Measurements from ENCODE around the gene STH. TPM values are rescaled to one million over a fixed set of nuclear protein-coding genes. Genes with fewer than 3 reads are reported as not detected.

Gene STH
- total and polyA plus RNA-seq, 2 of the 4 experiments (the other 2 are of a cell fraction) = not detected

DNA sequence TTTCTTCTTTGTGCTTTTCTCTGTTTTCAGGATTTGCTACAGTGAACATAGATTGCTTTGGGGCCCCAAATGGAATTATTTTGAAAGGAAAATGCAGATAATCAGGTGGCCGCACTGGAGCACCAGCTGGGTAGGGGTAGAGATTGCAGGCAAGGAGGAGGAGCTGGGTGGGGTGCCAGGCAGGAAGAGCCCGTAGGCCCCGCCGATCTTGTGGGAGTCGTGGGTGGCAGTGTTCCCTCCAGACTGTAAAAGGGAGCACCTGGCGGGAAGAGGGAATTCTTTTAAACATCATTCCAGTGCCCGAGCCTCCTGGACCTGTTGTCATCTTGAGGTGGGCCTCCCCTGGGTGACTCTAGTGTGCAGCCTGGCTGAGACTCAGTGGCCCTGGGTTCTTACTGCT, 1.2 kb downstream of the STH start:
- H2BK15ac ChIP-seq (ENCODE audit: low read depth, low read length) = no peak overlapping the region
- H3K4me1 ChIP-seq (ENCODE audit: control insufficient read depth, insufficient read depth, low read length) = peaks cover 8% of the 10 kb centered on the region
- no peak overlapping the region for H2BK5ac ChIP-seq (ENCODE audit: low read depth, low read length, poor library complexity, severe bottlenecking)
- no peak overlapping the region for H2AK9ac ChIP-seq (replicated peaks; ENCODE audit: low read depth, low read length, poor library complexity)
- ATAC-seq (ENCODE audit: low read depth) = no peak
- H3K4ac ChIP-seq (ENCODE audit: low read depth, low read length) = no peak overlapping the region
- no peak overlapping the region for H3K4me3 ChIP-seq (ENCODE audit: insufficient read depth, low read depth, low read length)
- H2BK120ac ChIP-seq (ENCODE audit: low read depth, low read length) = no peak overlapping the region
- no peak overlapping the region for H3K27ac ChIP-seq (ENCODE audit: insufficient read depth, low read length)
- ChIA-PET CTCF (no interaction called here), POLR2A (ENCODE audit: unreplicated experiment) (no interaction called here)
- in situ Hi-C loops (cut with MboI; ENCODE audit: low sequenced_read_pairs) = no loop called here
- TF ChIP-seq MAFK (IDR thresholded peaks at IDR 0.05; ENCODE audit: low read depth, low read length) (no peak), NFE2L2 (IDR thresholded peaks at IDR 0.05; ENCODE audit: low read depth, low read length) (no peak)
- TF ChIP-seq, protein P1, sequence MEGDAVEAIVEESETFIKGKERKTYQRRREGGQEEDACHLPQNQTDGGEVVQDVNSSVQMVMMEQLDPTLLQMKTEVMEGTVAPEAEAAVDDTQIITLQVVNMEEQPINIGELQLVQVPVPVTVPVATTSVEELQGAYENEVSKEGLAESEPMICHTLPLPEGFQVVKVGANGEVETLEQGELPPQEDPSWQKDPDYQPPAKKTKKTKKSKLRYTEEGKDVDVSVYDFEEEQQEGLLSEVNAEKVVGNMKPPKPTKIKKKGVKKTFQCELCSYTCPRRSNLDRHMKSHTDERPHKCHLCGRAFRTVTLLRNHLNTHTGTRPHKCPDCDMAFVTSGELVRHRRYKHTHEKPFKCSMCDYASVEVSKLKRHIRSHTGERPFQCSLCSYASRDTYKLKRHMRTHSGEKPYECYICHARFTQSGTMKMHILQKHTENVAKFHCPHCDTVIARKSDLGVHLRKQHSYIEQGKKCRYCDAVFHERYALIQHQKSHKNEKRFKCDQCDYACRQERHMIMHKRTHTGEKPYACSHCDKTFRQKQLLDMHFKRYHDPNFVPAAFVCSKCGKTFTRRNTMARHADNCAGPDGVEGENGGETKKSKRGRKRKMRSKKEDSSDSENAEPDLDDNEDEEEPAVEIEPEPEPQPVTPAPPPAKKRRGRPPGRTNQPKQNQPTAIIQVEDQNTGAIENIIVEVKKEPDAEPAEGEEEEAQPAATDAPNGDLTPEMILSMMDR (conservative IDR thresholded peaks at IDR 0.05; ENCODE audit: low read depth, low read length) = no peak
- H2AFZ ChIP-seq (replicated peaks; ENCODE audit: low read length, poor library complexity) = no peak overlapping the region
- no peak overlapping the region for H3K23ac ChIP-seq (ENCODE audit: low read depth, low read length)
- no peak overlapping the region for H3K18ac ChIP-seq (ENCODE audit: low read depth, low read length)
- no peak overlapping the region for H2AK5ac ChIP-seq (ENCODE audit: low read depth, low read length)
- H3K36me3 ChIP-seq (ENCODE audit: control insufficient read depth, insufficient read depth, low read length) = no peaks in the 10 kb centered on the region
- H3K9me1 ChIP-seq (ENCODE audit: insufficient read depth, low read length) = no peaks in the 10 kb centered on the region
- no peak overlapping the region for H3K9ac ChIP-seq (ENCODE audit: low read depth, low read length)
- H4K8ac ChIP-seq (ENCODE audit: low read depth in 2 of 2, low read length in 2 of 2) = no peak overlapping the region
- no peaks in the 10 kb centered on the region for H3K9me3 ChIP-seq (ENCODE audit: control insufficient read depth, insufficient read depth, low read length)
- no peaks in the 10 kb centered on the region for H3K79me1 ChIP-seq (ENCODE audit: low read depth in 1 of 2, low read length in 2 of 2)
- no peak overlapping the region for H4K5ac ChIP-seq (ENCODE audit: low read depth, low read length)
- H3K4me2 ChIP-seq (ENCODE audit: low read depth, low read length) = no peak overlapping the region
- no peaks in the 10 kb centered on the region for H4K20me1 ChIP-seq (ENCODE audit: insufficient read depth, low read length)
- 73% methylated on average over 2 of the region's 7 CpGs; no CpG with 5 or more reads in 1 of the 2 experiments for WGBS, 2 experiments (ENCODE audit: extremely low coverage in 2 of 2, insufficient read length in 1 of 2)
- H3K56ac ChIP-seq (ENCODE audit: extremely low read depth, insufficient read depth, low read length) = no peak overlapping the region
- dilution Hi-C loops (cut with HindIII; ENCODE audit: low sequenced_read_pairs, unreplicated experiment) = no loop called here
- no peak overlapping the region for H4K91ac ChIP-seq (ENCODE audit: insufficient read depth, low read depth, low read length)
- peaks cover 12% of the 10 kb centered on the region; the same call in 1 of the 2 replicates for H3K27me3 ChIP-seq (ENCODE audit: control insufficient read depth, insufficient read depth, low read length)
- H2BK20ac ChIP-seq (ENCODE audit: low read depth, low read length) = no peak overlapping the region
- no TSS peak for BruUV-seq (replicated peaks)
- intact Hi-C loops (cut with micrococcal nuclease) = loop anchor here (10.0 kb wide), 1 partner anchor 285 kb away; no protein-coding TSS in a partner anchor
- no peak for DNase-seq
- H3K14ac ChIP-seq (replicated peaks; ENCODE audit: low read depth, low read length) = no peak overlapping the region

Data from IMR-90 (cell line).